Measurements from ENCODE around the gene WWOX. TPM values are rescaled to one million over a fixed set of nuclear protein-coding genes. Genes with fewer than 3 reads are reported as not detected.

Gene WWOX
- total RNA-seq, 4 donors from 2014 or later, result 21.4 to 55.6 (median 33.2) TPM

DNA sequence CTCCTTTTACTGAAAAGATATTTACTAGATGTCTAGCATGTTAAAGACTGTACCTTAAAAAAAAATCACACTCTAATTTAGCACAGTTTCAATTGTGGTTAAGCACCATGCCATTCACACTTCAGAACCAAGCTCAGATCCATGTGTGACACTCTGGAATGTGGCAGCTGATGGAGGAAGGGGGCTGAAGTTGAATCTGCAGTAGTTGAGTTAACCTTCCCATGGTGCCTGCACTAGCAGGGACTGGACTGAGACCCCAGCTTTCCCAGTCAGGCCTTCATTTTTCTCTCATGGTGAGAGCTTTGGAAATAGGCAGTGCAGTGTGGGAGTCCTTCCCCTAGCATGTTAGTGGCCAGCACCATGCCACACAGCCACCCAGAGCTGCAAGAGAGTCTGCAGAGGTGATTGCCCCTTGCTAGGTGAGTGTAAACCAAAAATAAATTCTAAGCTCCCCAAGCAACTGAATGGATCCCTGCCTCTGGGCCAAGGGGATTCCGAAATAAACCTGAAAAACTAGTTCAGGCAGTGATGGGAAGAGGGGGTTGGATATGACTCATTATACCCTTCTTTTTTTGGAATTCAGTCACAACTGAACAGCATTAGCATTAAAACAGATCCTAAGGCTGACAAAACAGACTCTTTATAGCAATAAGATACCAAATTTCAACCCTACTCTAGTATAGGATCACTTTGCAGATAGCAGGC lies 208.5 kb downstream of the WWOX start:
- TF ChIP-seq CTCF (IDR thresholded peaks at IDR 0.05), result no peak
- no peak for DNase-seq (ENCODE audit: low spot score)
- ATAC-seq (ENCODE audit: low FRiP score), result no peak

GRCh38 chr16:78309763-78310162 lies 210.3 kb downstream of the WWOX start:
- DNase-seq (ENCODE audit: low spot score) (no peak), ATAC-seq (ENCODE audit: low FRiP score) (no peak)

DNA sequence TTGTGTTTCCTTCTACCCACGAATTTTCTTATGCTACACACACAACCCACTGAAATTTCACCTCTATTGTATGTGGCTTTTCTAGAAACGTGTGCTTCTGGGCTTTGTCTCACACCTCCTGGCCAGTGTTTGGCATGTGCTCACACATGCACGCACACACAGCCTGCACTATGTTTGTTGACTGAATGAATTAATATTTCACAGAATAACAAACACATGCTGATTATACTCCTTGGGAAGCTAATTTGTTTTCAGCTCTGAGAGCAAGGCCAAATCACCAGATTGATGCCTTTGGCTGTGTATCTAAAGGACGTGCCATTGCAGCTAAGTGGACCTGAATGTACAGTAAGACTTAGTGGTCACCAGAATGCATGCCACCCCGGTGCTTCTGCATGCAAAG lies 210.7 kb downstream of the WWOX start:
- no peak for TF ChIP-seq CTCF (IDR thresholded peaks at IDR 0.05)
- ATAC-seq (ENCODE audit: low FRiP score) (no peak), DNase-seq (ENCODE audit: low spot score) (no peak)

More at GRCh38 chr16:78309763-78310162, 210.3 kb downstream of the WWOX start:
- no peak for TF ChIP-seq CTCF (IDR thresholded peaks at IDR 0.05)

DNA sequence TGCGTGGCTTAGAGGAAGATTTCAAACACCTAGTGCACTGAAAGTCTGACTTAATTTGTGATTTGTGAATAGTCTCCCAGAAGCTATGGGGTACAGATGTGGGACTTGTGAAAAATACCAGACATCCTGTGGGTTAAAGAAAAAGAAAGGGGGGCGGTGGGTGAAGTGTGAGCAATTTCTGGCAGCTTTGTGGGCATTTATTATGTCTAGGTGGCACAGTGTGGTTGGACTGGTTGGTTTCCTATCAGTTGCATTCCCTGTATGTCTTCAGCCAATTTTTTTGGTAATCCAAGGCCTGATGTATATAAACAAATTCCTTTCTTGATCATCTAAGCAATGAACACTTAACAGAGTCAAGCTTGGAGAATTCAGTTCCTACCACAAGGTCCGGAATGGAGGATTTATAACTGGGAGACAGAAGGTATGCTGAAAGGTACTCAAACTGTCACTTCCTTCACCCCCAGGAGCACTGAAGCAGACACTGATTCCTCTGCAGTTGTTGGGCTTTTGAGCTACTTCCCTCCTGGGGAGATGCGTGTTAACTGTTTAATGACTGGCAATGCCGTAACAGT lies 211.6 kb downstream of the WWOX start:
- ATAC-seq (ENCODE audit: low FRiP score) (no peak), DNase-seq (ENCODE audit: low spot score) (no peak)
- TF ChIP-seq CTCF (IDR thresholded peaks at IDR 0.05), result no peak

DNA sequence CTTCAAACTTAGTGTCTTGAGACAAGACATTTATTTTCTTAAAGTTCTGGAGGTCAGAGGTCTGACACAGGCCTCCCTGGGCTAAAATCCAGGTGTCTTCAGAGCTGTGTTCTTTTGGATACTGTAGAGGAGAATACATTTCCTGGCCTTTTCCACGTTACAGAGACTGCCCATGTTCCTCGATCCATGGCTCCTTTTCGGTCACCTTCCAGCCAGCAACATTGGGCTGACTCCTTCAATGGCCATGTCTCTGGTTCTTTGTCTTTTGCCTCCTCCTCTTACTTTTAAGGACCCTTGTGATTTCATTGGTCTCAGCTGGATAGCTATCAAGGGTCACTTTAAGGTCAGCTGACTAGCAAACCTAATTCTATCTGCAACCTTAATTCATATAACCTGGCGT lies 212.4 kb downstream of the WWOX start:
- TF ChIP-seq CTCF (IDR thresholded peaks at IDR 0.05), result no peak
- DNase-seq (ENCODE audit: low spot score), result no peak
- no peak for ATAC-seq (ENCODE audit: low FRiP score)

DNA sequence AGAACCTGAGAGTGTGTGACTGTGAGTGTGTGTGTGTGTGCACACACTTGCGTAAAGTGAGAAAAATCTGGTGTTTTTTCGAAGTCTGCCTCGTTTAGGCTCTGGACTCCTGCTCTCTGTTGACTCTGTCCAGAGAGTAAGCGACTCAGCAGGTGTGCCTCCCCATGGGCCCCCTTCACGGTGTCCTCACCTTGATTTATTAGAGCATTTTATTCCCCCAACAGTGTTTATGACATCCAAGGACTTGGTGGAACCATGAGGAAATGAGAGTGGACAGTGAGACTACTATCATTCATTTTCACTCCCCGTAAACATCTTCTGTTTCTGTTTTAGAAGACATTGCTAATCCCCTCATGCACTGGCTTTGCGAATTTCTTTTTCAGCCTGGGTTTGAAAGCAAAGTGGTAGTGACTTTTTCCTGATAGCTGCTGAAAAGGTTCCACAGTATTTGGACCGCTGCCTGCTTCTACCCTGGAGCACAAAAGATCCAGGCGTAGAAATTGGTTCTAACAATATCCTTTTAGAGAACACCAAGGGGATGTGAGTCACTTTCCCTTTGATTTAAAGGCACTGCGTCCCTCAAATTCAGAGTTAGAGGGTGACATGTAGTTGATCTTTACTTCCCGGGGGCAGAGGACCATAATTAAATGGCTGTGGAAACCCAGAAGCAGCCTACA lies 218.2 kb downstream of the WWOX start:
- ATAC-seq (ENCODE audit: low FRiP score) (no peak), DNase-seq (ENCODE audit: low spot score) (no peak)
- TF ChIP-seq CTCF (IDR thresholded peaks at IDR 0.05), result no peak
